RWPE1 (cell line): ENCODE measurements around the gene DENND1C.

ENCODE experiments used
- CTCF ChIA-PET: fragments of 350-600 bp; sonication (Branson Sonifier 250); formaldehyde crosslinking; extraction: SDS; loops from one replicate; lab custom pipeline; 2021; lab: Yijun Ruan, JAX
- POLR2A ChIA-PET: fragments of 400-600 bp; formaldehyde crosslinking; extraction: SDS; loops from one replicate; lab custom pipeline; 2020; ENCODE audit warnings: antibody characterized with exemption; ENCODE audit not compliant: low non-redundant PET; lab: Yijun Ruan, JAX
- DNase-seq: peaks from one replicate; pipeline ENCODE4 v3.0.0; 2012; ENCODE audit warnings: low spot score
- H3K27ac ChIP-seq: fragments of 450-650 bp; 2 replicates; pipeline ENCODE4 v1.5.1; 2017
- CTCF ChIP-seq: fragments of 450-650 bp; conservative IDR thresholded peaks from 2 replicates; pipeline ENCODE4 v1.5.1; 2017; ENCODE audit warnings: low read depth, mild to moderate bottlenecking

Gene DENND1C

GRCh38 chr19:6518145-6518911 lies 36.7 kb upstream of the DENND1C start:
- POLR2A ChIA-PET, result no interaction called here
- peak overlapping the region; percentile 69; the same call in 1 of the 2 replicates for H3K27ac ChIP-seq
- DNase-seq, result no peak
- no peak for TF ChIP-seq CTCF
- CTCF ChIA-PET, result interaction anchor here (0.6 to 1.0 kb wide), 4 partner anchors 118 to 1521 kb away, joined by 3 to 6 read pairs (median 4); no protein-coding TSS in a partner anchor

- POLR2A ChIA-PET, result interaction anchor here (0.7 kb wide), 1 partner anchor 14 kb away, joined by 3 read pairs; no protein-coding TSS in a partner anchor
- H3K27ac ChIP-seq, result peak overlapping the region; percentile 80
Measured at GRCh38 chr19:6516659-6517291, 35.2 kb upstream of the DENND1C start.

GRCh38 chr19:6516018-6516658 lies 34.6 kb upstream of the DENND1C start:
- ChIA-PET CTCF (interaction anchor here (0.5 to 1.7 kb wide), 10 partner anchors 10 to 706 kb away, joined by 3 to 14 read pairs (median 4); partner anchors contain the start of gene SLC25A23), POLR2A (no interaction called here)
- DNase-seq, result peak; percentile 97
- no peak for TF ChIP-seq CTCF
- H3K27ac ChIP-seq, result peak overlapping the region; percentile 80

More at GRCh38 chr19:6516659-6517291, 35.2 kb upstream of the DENND1C start:
- DNase-seq, result peak; percentile 86
- CTCF ChIA-PET, result interaction anchor here (0.5 to 1.7 kb wide), 11 partner anchors 10 to 705 kb away, joined by 3 to 14 read pairs (median 4); partner anchors contain the start of gene SLC25A23
- peak; percentile 97 for TF ChIP-seq CTCF

GRCh38 chr19:6514926-6515544 lies 33.4 kb upstream of the DENND1C start:
- ChIA-PET POLR2A (no interaction called here), CTCF (no interaction called here)
- TF ChIP-seq CTCF, result no peak
- no peak for DNase-seq
- peak overlapping the region; percentile 80; the same call in 1 of the 2 replicates for H3K27ac ChIP-seq

- ChIA-PET POLR2A (no interaction called here), CTCF (no interaction called here)
- no peak overlapping the region for H3K27ac ChIP-seq
- DNase-seq, result no peak
- no peak for TF ChIP-seq CTCF
Measured at GRCh38 chr19:6514089-6514488, 32.5 kb upstream of the DENND1C start.

GRCh38 chr19:6510618-6511017 lies 29.0 kb upstream of the DENND1C start:
- CTCF ChIA-PET, result interaction anchor here (0.6 kb wide), 1 partner anchor 14 kb away, joined by 6 read pairs; no protein-coding TSS in a partner anchor

More at GRCh38 chr19:6510618-6511017, 29.0 kb upstream of the DENND1C start:
- POLR2A ChIA-PET, result no interaction called here
- no peak for TF ChIP-seq CTCF
- DNase-seq, result no peak
- H3K27ac ChIP-seq, result no peak overlapping the region
